ENCODE measurements around the gene GOLGA6L2.
"Not testable (repeated sequence)": the region's sequence is repeated elsewhere in the genome, so short reads cannot be mapped to it uniquely, and the experiment has no call there.

The GOLGA6L2 gene

DNA sequence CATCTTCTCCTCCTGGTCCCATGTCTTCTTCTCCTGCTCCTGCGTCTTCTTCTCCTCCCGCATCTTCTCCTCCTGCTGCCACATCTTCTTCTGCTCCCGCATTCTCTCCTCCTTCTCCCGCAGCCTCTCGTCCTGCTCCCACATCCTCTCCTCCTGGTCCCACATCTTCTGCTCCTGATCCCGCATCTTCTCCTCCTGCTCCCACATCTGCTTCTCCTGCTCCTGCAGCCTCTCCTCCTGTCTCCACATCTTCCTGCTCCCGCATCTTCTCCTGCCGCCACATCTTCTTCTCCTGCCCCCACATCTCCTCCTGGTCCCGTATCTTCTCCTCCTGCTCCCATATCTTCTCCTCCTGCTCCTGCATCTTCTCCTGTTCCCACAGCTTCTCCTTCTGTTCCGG, 6.4 kb downstream of the GOLGA6L2 start:
- TF ChIP-seq, protein P1, sequence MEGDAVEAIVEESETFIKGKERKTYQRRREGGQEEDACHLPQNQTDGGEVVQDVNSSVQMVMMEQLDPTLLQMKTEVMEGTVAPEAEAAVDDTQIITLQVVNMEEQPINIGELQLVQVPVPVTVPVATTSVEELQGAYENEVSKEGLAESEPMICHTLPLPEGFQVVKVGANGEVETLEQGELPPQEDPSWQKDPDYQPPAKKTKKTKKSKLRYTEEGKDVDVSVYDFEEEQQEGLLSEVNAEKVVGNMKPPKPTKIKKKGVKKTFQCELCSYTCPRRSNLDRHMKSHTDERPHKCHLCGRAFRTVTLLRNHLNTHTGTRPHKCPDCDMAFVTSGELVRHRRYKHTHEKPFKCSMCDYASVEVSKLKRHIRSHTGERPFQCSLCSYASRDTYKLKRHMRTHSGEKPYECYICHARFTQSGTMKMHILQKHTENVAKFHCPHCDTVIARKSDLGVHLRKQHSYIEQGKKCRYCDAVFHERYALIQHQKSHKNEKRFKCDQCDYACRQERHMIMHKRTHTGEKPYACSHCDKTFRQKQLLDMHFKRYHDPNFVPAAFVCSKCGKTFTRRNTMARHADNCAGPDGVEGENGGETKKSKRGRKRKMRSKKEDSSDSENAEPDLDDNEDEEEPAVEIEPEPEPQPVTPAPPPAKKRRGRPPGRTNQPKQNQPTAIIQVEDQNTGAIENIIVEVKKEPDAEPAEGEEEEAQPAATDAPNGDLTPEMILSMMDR (IDR thresholded peaks at IDR 0.05; ENCODE audit: low read depth, low read length, missing control alignments) = no peak
- DNase-seq (ENCODE audit: low read depth) = no peak
- no peak overlapping the region for H3K4me3 ChIP-seq (ENCODE audit: low read depth, low read length)

- H3K4me3 ChIP-seq (ENCODE audit: low read depth, low read length) = no peak overlapping the region
- TF ChIP-seq, protein P1 (IDR thresholded peaks at IDR 0.05; ENCODE audit: low read depth, low read length, missing control alignments) = no peak
- no peak for DNase-seq (ENCODE audit: low read depth)
These were observed 7.5 kb downstream of the GOLGA6L2 start for GRCh38 chr15:23439513-23439912.

- DNase-seq (ENCODE audit: low read depth) = no peak
- TF ChIP-seq, protein P1 (IDR thresholded peaks at IDR 0.05; ENCODE audit: low read depth, low read length, missing control alignments) = no peak
- H3K4me3 ChIP-seq (ENCODE audit: low read depth, low read length) = no peak overlapping the region
These were observed 8.1 kb downstream of the GOLGA6L2 start for GRCh38 chr15:23438816-23439466.

DNA sequence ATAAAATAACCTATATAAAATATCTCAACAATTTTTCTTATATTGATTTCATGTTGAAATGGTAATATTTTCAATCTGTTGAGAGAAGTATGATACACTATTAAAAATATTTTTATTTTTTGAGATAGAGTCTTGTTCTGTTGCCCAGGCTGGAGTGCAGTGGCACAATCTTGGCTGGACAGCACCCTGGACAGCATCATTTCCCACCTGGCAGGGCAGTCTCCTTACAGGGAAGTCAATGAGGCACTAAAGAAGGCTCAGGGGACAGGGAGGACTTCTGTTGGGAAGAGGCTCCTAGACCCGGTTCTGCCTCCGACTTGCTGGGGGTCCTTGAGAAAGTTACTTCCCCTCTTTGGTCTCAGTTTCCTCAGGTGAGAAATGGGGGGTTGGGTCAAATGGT, 9.4 kb downstream of the GOLGA6L2 start:
- H3K4me3 ChIP-seq (ENCODE audit: low read depth, low read length) = no peak overlapping the region
- TF ChIP-seq, protein P1 (IDR thresholded peaks at IDR 0.05; ENCODE audit: low read depth, low read length, missing control alignments) = no peak
- DNase-seq (ENCODE audit: low read depth) = no peak

DNA sequence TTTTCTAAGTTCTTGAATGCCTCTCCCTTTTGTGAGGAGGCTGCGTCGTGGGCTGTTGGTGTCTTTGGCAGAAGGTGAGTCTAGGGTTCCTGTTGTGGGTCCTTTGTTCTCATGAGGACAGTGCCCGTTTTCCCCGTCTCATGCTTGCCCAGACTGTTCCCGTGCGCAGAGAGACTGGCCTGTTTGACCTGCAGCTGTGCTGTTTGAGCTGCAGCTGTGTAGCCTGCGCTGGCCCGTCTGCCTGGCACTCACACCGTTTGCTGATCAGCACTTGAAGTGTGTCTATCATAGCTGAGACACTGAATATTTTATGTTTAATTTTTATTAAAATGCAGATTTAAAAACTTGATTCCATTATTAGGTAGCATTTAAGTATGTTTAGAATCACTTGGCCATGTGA, 9.9 kb downstream of the GOLGA6L2 start:
- no peak overlapping the region for H3K4me3 ChIP-seq (ENCODE audit: low read depth, low read length)
- DNase-seq (ENCODE audit: low read depth) = no peak
- TF ChIP-seq, protein P1 (IDR thresholded peaks at IDR 0.05; ENCODE audit: low read depth, low read length, missing control alignments) = no peak

DNA sequence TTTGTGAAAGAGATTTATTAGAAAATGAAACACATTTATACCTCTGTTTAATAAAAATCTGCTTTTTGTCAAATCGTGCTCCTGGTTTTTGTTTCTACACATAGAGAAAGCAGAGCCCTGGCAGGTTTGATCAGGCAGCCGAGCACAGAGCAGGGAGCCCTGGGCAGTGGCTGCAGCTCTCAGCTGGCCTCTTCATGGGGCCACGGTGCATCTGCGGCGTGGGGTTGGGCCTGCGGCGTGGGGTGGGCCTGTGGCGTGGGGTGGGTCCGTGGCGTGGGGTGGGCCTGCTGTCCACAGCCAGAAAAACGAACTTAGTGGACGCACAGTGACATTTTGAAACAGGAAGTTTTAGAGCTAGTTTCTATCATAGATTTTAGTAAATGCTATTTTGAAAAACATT, 10.6 kb downstream of the GOLGA6L2 start:
- TF ChIP-seq, protein P1 (IDR thresholded peaks at IDR 0.05; ENCODE audit: low read depth, low read length, missing control alignments) = no peak
- H3K4me3 ChIP-seq (ENCODE audit: low read depth, low read length) = no peak overlapping the region
- no peak for DNase-seq (ENCODE audit: low read depth)

- not testable (repeated sequence) for H3K4me3 ChIP-seq (ENCODE audit: low read depth, low read length); DNase-seq (ENCODE audit: low read depth)
These were observed 12.3 kb downstream of the GOLGA6L2 start for GRCh38 chr15:23434699-23435098.

GRCh38 chr15:23425327-23425726, 21.7 kb downstream of the GOLGA6L2 start:
- not testable (repeated sequence) for H3K4me3 ChIP-seq (ENCODE audit: low read depth, low read length); DNase-seq (ENCODE audit: low read depth)

All from GM12864 (cell line).